D341Med (cell line): Measurements from ENCODE around the gene THADA.
"Not testable (repeated sequence)": the region's sequence is repeated elsewhere in the genome, so short reads cannot be mapped to it uniquely, and the experiment has no call there.

ENCODE experiments used
- DNase-seq: peaks from one replicate; pipeline ENCODE4 v3.0.0; 2012; ENCODE audit warnings: low spot score

THADA gene

DNA sequence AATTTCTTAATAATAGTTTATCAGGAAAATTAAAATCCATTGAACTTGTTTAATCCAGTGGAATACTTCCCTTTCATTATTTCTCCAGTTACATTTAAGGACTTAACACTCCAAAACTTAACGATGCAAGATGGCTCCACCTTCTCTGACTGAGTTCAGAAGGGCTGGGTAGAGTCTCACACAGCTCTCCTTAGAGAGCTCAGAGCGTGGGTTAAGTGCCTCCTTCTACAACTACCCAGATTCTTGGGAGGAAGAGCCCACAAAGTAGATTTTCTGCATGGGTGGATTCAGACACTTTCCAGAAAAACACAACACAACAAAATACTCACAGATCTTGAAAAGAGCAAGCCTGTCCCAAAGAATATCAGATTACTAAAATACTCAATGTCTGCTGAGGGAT lies 130.6 kb downstream of the THADA start:
- no peak for DNase-seq

DNA sequence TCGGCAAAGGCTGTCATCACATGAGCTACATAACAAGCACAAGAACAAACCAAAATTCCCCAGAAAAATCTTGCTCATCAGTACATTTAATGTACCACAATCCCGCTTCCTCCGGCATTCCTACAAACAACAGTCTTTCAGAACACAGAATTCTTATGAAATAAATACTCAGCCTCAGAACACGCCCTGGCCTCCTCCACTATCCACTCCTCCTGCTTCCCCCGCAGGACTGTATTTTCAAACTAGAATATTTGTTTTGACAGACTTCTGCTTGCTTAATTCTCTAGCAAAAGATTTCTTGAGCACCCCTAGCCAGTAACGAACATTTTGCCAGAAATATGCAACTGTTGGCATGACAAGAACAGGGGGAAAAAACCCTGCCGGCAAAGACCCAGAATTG lies 131.2 kb downstream of the THADA start:
- no peak for DNase-seq

GRCh38 chr2:43462866-43463641 lies 132.8 kb downstream of the THADA start:
- no peak for DNase-seq

- no peak for DNase-seq
These were observed 134.3 kb downstream of the THADA start for GRCh38 chr2:43461453-43462073.

GRCh38 chr2:43460611-43461365 lies 135.1 kb downstream of the THADA start:
- no peak for DNase-seq

DNA sequence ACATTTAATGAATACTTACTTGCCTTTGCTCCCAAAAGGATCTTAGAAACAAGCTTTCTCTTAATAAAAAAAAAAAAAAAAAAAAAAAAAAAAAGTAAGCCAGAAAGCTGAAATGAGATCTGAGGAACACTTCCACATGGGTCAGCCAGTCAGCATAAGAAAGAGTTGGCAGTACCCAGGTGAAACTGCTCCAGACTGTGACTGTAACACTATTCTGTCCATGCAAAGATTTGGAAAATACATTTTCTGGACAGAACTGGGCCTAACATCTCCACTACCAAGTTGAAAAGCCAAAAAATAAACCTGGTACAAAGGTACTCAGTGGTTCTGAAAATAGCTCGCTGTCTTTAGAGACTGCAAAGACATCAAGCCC lies 135.7 kb downstream of the THADA start:
- no peak for DNase-seq

GRCh38 chr2:43459446-43460173 lies 136.2 kb downstream of the THADA start:
- DNase-seq = no peak

- no peak for DNase-seq
These were observed 137.7 kb downstream of the THADA start for GRCh38 chr2:43458014-43458628.

DNA sequence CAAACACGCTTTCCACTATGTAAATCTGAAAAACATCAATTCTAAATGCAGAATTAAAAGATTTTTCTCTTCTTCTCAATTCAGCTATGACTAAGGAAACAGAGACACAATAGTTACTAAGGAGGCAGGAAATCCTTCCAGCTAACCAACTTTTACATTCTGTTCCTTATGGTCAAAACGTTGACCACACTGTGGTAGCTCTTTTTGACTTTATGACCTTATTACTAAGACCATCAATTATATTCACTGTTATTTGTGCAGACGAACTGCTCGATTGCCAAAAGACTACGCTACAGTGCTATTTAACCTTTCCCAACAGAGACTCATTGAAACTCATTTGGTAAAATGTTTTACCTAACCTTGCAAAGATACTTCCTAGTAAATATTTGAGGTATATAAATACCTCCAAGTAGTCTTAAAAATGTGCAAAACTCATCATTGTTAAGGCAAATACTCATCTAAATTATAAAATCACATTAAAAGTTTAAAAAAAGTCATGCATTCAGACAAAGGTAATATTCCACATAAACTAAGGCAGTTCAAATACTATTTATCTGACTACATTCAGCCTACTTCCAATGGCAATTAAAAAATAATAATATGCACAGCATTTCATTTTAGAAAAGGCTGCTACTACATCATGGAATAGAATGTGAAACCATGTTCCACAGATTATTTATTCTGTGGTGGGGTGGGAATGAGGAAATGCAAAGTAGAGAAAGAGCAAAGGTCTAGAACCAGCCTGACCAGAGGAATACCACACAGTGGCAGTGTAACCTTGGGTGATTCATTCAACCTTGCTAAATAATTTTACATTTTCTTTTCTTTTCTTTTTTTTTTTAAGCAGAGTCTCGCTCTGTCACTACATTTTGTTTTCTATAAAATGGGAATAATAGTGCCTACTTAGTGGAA lies 139.9 kb downstream of the THADA start:
- no peak for DNase-seq

DNA sequence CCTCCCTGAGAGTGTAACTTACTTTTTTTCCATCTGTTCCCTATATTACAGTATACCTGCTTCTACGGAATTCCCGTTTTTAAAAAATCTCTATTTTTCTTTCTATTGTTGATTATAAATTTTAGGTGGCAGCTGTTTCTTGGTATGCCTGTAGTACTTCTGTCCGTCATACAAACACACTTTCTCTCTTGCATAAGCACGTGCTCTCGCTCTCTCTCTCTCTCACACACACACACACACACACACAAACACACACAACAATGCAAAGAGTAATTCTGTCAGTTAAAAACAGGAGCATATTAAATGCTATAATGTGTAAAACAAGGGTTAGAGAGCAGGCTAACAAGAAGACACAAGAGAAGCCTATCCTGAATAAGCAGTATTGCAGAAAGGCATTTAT lies 140.5 kb downstream of the THADA start:
- no peak for DNase-seq

DNA sequence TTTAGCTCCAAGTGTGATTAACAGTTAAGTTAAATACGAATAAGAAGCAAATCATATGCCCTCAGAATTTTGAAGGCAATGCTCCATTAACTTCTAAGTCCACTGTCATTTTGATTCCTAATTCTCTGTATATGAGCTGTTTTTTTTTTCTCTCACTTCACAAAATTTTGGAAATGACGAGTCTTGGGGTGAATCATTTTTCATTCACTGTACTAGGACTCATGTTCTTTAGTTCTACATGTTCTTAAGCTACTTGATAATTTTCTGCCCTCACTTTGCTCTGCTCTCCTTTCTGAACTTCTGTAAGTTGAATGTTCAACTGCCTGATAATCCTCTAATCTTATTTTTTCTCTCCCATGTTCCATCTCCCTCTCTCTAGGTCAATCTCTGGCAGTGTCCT lies 141.0 kb downstream of the THADA start:
- DNase-seq = no peak

DNA sequence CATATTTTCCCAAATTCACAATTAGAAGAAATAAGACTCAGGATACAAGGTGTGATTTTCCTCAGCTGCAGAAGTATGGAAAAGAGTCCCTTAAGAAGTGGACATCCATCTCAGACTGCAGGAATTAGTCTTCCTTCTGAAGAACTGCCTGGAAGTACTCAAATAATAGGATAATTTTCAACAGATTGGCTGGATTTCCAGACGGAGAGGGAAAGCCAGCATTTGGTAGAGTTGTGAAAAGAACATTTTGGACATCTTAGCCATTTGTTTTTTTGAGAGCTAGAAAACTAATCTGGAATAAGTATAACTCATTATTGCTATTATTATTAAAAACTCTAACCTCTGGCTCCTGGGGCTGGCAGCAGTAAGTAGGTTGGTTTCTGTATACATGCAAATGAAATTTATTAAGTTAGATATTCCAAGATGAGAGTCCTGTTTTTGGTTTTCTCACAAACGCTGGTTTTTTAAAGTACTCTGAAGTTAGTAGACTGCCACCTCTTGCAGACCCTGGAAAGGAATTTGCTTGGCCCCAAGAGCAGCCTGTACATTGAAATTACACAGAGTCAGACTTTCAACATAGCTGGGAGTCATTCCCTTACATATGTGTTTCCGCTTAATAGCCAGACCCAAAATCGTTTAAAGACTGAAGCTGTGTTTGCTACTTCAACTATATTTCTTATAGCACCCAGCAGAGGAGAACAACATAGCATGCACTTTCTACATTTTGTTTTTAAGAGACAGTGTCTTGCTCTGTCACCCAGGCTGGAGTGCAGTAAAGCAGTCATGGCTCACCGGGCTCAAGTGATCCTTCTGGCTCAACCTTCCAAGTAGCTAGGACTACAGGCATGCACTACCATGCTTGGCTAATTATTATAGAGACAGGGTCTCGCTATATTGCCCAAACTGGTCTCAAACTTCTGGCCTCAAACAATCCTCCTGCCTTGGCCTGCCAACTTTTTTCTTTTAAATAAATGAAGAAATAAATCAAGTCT lies 142.4 kb downstream of the THADA start:
- DNase-seq = no peak

- DNase-seq = no peak
These were observed 143.5 kb downstream of the THADA start for GRCh38 chr2:43452318-43452731.

- DNase-seq = no peak
These were observed 145.2 kb downstream of the THADA start for GRCh38 chr2:43450617-43451016.

- no peak for DNase-seq
These were observed 147.1 kb downstream of the THADA start for GRCh38 chr2:43448822-43449110.

GRCh38 chr2:43448011-43448821 lies 147.6 kb downstream of the THADA start:
- DNase-seq = no peak

- DNase-seq = not testable (repeated sequence)
These were observed 149.1 kb downstream of the THADA start for GRCh38 chr2:43446755-43447154.

DNA sequence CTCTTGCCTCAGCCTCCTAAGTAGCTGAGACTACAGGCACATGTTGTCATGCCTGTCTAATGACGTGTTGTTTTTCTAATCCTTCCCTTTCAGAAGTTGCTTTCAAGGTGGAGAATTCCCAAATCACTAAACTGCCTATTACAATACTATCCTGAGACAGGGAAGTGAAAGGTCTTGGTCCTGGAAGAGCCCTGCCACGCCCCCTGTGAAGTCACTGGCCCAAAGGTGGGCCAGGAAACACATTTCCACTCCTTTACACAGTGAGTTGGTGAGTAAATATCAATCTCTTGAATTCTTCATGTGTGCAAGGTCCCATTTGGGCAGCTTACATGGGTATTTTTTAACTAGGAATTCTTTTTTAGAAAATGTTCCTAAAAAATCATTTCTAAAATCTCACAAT lies 150.1 kb downstream of the THADA start:
- no peak for DNase-seq
